GM10266 (cell line): Measurements from ENCODE around the gene SUGCT.
"Not testable (repeated sequence)": the region's sequence is repeated elsewhere in the genome, so short reads cannot be mapped to it uniquely, and the experiment has no call there.

Experiments used
- DNase-seq: peaks from one replicate; pipeline ENCODE4 v3.0.0; 2012; ENCODE audit errors: extremely low spot score
- CTCF ChIP-seq: IDR thresholded peaks from 2 replicates; pipeline ENCODE4 v1.5.1; 2012; ENCODE audit warnings: mild to moderate bottlenecking, low read depth; ENCODE audit not compliant: control insufficient read depth, insufficient read depth; ENCODE audit errors: missing control alignments

Gene SUGCT

GRCh38 chr7:40167291-40167690 lies 32.5 kb downstream of the SUGCT start:
- no peak for DNase-seq
- no peak for TF ChIP-seq CTCF

GRCh38 chr7:40168266-40168665 lies 33.5 kb downstream of the SUGCT start:
- DNase-seq: not testable (repeated sequence)

GRCh38 chr7:40173121-40173520 lies 38.3 kb downstream of the SUGCT start:
- not testable (repeated sequence) for DNase-seq

GRCh38 chr7:40175256-40175655 lies 40.5 kb downstream of the SUGCT start:
- DNase-seq: not testable (repeated sequence)

GRCh38 chr7:40175725-40176510 lies 41.1 kb downstream of the SUGCT start:
- TF ChIP-seq CTCF: no peak
- DNase-seq: no peak

- no peak for TF ChIP-seq CTCF
- DNase-seq: no peak
These were observed 42.3 kb downstream of the SUGCT start for GRCh38 chr7:40177071-40177470.

GRCh38 chr7:40182452-40182851 lies 47.6 kb downstream of the SUGCT start:
- no peak for DNase-seq
- no peak for TF ChIP-seq CTCF

GRCh38 chr7:40186586-40186985 lies 51.8 kb downstream of the SUGCT start:
- DNase-seq: no peak
- TF ChIP-seq CTCF: no peak

GRCh38 chr7:40192036-40192435 lies 57.2 kb downstream of the SUGCT start:
- no peak for TF ChIP-seq CTCF
- no peak for DNase-seq
